ENCODE data around the gene RPL27A.

The RPL27A gene

DNA sequence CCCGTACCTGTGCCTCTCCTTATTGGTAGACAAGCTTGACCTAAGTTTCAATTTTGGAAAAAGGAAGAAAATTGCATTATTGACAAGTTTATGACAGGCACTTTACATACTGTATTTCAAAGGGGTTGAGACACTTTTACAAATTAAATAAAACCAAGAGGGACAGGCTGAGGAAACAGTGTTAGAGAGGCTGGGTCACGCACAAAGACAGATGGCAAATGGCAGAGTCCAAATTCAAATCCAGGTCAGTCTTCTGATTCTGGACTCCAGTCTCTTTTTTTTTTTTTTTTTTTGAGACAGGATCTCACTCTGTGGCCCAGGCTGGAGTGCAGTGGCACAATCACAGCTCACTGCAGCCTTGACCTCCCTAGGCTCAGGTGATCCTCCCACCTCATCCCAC, 10.2 kb upstream of the RPL27A start:
- in situ Hi-C loops (cut with HindIII; ENCODE audit: low sequenced_read_pairs): no loop called here

DNA sequence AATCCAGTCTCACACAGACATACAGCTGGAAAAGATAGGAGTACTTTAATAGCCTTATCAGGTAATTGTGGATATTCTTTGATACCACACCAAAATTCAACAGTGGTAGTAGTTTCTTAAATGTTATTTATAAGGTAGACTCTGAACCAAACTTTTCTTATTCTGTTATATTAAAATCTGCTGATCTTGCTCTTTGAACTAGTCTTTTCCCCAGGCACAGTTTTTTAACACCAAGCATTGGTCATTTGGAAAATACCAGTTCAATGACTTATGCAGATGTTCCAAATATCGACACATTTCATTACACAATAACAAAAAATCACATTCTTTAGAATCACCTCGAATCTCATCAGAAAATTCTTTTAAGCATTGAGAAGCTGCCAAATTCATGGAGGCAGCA, 7.7 kb upstream of the RPL27A start:
- in situ Hi-C loops (cut with HindIII; ENCODE audit: low sequenced_read_pairs): no loop called here

DNA sequence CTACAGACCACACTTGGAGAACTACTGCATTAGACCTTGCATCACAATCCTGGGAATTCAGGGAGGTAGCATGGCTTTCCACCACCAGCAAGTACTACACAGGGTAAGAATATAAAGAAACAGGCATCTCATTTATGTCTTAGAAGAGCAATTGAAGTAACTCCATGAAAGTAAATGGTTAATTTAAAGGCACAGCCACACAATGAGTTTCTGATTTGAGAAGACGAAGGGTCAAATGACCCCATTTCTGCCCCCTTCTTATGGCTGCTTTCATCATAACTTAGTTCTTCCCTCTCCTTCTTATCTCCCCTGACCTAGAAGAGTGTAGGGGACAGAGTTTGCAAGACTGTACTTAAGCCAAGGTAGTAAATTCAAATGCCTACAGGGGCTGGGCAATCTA, 6.1 kb upstream of the RPL27A start:
- in situ Hi-C loops (cut with HindIII; ENCODE audit: low sequenced_read_pairs): no loop called here

DNA sequence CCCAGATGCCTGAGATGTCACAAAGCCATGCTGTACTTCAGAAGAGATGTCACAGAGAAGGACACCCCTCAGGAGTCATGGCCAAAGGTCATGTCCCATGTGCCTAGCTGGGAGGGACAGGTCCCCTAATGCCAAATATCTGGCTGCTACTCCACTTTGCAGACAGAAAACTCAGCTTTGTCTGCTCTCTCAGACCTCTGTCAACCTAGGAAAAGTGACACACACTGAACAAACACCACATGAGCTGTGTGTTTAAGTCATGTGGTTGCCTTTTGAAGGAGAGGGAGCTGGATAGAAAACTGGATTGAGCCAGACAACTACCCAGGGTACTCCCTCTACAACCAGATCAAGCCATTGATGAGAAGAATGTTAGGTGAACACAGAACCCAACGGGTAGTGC, 3.6 kb upstream of the RPL27A start:
- in situ Hi-C loops (cut with HindIII; ENCODE audit: low sequenced_read_pairs): no loop called here

DNA sequence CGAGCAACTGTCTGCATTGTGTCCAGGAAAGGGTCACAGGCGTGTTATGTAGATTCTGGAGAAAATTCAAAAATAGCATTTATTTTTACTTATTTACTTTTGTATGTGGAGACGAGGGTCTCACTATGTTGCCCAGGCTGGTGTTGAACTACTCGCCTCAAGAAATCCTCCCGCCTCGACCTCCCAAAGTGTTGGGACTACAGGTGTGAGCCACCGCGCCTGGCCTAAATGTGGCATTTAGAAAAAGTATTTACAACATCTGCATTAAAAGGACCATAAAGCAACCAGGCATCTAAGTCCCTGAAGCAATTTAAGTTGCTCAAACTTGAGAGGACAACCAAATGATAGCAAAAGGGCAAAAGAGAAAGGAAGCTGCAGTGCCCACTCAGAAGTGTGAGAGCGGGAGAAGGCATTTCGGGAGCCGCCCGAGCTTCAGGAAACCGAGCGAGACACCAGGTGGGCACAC, 722 bp upstream of the RPL27A start:
- in situ Hi-C loops (cut with HindIII; ENCODE audit: low sequenced_read_pairs): no loop called here

DNA sequence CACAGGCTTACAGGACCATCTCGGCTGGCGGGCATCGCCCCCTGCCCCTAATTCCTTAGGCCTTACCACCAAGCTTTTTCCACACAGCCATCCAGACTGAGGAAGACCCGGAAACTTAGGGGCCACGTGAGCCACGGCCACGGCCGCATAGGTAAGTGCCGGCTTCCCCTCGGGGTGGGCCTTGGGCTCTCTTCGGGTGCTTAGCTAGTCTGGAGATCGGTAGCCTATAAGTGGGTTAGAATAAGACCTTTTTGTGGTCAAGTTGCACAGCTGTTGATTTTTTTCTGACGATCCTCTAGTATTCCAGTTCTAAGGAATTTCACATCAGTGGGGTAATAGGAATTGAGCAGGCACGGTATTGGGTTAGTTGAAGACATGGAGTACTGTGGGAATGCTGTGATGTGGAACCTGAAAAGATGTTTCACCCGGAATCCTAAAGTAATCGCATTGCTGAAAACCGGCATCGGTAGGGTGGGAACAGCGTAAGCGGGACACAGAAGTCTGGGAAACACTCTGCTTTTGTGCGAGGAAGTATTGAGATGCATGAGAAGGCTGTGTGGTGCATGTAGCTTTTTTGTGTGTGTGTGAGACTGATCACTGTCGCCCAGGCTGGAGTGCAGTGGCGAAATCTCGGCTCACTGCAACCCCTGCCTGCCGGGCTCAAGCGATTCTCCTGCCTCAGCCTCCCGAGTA, 669 bp downstream of the RPL27A start:
- in situ Hi-C loops (cut with HindIII; ENCODE audit: low sequenced_read_pairs): no loop called here

DNA sequence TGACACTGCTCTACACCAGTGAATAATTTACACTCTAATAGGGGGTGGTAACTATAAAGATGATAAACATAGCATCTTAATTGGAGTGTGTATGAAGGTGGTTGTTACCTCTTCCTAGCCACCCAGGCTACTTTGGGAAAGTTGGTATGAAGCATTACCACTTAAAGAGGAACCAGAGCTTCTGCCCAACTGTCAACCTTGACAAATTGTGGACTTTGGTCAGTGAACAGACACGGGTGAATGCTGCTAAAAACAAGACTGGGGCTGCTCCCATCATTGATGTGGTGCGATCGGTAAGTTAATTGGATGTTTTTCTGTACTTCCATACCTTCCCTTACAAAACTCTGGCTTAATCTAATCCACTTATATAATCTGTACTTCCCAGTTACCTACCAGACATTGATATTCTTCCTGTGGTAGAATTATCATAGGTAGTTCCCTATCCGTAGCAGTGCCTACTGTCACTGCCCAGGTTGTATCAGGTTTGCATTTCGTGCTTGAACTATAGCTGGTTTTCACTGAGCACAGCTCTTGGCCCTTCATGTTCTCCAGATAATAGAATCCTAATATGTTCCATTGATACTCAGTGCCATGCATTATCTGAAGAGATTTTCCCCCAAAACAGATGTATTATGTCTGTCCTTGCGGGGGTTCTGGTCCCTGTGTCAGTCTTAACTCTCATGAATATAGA, 2.2 kb downstream of the RPL27A start:
- in situ Hi-C loops (cut with HindIII; ENCODE audit: low sequenced_read_pairs): no loop called here

DNA sequence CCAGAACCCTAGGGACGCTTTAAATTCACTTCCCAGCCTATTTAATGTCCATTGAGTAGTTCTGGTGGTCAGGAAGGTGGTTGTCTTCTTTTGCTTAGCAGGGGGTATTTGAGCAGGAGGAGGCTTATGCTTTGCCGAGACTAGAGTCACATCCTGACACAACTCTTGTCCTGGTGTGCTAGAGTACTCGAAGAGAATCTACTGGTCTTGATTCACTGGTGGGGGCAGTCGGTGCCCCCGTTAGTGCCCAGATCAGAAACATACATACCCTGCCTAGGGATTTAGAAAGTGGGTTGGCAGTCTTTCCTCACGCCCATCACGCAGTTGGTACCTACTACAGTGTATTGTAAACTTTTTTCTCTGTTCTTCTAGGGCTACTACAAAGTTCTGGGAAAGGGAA, 2.7 kb downstream of the RPL27A start:
- in situ Hi-C loops (cut with HindIII; ENCODE audit: low sequenced_read_pairs): no loop called here

DNA sequence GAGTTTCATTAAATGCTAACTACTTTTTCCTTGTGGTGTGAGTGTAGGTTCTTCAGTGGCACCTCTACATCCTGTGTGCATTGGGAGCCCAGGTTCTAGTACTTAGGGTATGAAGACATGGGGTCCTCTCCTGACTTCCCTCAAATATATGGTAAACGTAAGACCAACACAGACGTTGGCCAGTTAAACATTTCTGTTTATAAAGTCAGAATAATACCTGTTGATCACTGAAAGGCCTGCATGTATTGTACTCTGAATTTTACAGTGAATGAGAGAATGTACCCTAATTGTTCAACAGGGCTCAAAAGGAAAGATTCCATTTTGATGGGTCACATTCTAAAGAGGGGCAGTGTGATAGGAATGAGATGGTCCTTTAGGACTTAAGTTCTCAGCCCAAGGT, 3.2 kb downstream of the RPL27A start:
- in situ Hi-C loops (cut with HindIII; ENCODE audit: low sequenced_read_pairs): no loop called here

DNA sequence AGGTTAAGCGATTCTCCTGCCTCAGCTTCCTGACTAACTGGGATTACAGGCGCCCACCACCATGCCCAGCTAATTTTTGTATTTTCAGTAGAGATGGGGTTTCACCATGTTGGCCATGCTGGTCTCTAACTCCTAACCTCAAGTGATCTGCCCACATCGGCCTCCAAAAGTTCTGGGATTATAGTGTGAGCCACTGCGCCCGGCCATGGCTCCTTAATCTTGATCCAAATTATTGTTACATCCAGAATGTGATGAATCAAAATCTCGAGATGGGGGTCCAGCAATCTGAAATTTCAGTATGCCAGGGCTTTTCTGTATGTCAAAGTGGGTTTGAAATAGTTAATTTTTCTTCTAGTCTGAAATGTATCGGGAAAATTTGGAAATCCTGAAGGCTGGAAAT, 3.7 kb downstream of the RPL27A start:
- in situ Hi-C loops (cut with HindIII; ENCODE audit: low sequenced_read_pairs): no loop called here

DNA sequence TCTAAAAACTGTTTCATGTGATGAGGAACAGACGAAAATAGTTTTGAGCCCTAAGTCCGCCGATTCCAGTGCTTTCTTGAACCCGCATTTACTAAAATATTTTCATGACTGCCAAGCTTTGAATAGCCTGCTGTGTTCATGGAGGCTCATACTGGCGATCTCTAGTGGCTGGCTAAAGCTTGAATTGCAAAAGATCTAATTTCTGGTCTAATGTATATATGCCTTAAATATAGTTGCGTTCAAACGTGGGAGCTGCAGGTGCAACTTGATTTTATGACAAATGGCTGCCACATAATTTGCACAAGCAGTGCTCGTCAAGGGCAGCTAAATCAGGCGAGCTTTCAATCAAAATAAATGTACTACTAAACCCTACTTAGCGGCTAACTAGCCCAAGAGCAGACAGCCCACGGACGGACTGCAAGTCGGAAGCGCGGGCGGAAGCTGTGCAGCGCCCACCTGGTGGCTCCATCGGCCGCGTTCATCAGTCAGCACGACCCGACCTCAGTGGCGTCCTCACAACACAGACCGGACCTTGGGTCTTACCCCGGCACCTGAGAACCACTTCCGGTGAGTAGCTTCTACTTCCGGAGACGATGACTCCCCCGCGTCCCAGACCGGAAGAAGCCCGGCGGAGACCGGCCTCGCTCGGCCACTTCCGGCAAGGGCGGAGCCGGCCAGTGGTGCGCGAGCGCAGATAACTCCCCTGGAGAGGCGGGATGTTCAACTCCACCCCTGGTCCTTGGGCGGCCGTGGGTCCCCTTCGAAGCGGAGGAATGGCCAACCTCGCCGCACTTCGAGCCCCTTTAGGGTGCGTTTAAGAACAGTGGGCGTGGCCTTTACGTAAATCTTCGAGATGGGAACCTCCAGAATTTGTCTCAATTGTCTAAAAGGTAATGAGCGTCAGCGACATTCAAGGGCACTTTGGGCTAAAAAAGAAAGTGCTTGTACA, 6.1 kb downstream of the RPL27A start:
- in situ Hi-C loops (cut with HindIII; ENCODE audit: low sequenced_read_pairs): no loop called here

DNA sequence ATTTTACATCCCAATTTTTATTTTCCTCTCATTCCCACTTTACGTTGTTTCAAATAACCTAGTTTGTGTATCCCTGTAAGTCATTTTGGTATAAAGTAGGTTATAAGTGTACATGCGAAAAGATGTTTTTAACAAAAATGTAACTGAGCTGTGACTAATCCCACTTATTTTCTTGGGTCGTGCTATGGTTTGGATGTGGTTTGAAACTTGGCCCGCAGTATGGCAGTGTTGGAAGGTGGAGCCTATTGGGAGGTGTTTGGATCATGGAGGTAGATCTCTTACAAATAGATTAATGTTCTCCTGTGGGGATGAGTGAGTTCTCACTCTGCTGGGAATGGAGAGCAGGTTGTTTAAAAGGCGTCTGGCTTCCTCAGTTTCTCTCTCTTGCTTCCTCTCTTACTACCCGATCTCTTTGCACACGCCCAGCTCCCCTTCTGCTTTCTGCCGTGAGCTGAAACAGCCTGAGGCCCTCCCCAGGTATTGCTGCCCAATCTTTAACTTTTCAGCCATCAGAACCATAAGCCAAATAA, 7.2 kb downstream of the RPL27A start:
- in situ Hi-C loops (cut with HindIII; ENCODE audit: low sequenced_read_pairs): no loop called here

DNA sequence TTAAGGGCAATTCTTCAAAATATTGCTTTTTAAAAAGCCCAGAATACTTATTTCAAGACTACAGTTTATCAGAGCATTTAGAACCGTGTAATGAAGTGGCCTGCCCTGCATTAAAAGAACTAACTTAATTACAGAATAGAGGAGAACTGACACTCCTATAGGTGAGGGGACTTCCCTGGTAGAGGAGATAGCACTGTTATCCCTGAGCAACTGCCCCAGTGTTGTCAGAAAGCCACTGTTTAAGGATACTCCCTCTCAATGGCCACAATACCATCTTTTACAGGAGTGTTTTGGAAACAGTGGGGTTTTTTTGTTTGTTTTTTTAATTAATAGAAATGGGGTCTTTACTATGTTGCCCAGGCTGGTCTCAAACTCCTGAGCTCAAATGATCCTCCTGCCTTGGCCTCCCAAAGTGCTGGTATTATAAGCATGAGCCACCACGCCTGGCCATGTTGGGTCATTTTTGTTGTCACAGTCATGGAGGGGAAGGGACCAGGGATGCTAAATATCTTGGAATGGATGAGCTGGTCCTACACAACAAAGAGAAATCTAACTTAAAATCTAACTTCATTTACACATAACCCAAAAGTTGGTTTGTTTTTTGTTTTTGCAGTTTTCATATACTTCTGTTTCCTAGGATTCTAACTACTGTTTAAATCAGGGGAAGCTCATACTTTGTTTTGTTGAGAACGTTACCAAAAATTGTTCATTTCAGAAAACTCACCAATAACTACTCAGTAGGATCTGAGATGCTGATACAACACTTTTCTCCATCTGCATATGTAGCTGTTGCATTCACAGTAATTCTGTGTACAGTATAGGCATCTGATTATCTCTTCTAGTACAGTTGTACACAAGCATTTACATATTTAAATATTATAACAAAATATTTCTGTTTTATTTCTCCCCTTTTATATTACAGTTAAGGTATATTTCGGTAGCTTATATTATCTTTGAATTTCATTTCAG, 8.1 kb downstream of the RPL27A start:
- in situ Hi-C loops (cut with HindIII; ENCODE audit: low sequenced_read_pairs): no loop called here

DNA sequence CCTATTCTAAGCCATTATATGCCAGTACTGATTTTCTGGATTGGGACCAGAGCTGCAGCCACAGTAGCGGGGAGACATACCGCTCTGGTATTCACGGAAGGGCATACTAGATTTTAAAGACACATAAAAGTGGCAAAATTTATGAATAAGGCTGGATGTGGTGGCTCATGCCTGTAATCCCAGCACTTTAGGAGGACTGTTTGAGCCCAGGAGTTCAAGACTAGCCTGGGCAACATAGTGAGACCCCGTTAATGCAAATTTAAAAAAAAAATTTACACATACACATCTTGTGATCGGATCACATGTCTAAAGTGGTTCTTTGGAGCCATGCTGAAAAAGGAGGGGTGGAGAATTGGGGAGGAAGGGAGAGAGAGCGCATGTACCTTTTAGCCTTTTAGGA, 9.0 kb downstream of the RPL27A start:
- in situ Hi-C loops (cut with HindIII; ENCODE audit: low sequenced_read_pairs): no loop called here

DNA sequence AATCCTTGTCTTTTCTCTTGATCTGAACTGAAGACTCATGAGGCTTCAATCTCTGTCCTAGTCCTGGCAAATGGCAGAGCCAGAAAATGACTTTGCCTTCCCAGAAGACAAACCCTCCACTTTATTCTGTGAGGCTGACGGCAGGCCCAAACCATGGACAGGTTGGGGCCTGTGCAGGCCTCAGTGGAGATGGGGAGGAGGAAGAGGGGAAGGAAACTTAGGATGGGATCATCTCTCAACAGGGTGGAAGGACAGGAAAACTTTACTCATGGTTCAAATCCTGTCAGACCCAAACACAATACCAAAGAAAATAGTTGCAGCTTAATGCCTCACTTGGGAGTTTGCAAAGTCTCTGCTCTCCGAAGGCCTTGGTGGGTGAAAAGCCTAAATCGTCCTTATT, 9.8 kb downstream of the RPL27A start:
- in situ Hi-C loops (cut with HindIII; ENCODE audit: low sequenced_read_pairs): no loop called here

DNA sequence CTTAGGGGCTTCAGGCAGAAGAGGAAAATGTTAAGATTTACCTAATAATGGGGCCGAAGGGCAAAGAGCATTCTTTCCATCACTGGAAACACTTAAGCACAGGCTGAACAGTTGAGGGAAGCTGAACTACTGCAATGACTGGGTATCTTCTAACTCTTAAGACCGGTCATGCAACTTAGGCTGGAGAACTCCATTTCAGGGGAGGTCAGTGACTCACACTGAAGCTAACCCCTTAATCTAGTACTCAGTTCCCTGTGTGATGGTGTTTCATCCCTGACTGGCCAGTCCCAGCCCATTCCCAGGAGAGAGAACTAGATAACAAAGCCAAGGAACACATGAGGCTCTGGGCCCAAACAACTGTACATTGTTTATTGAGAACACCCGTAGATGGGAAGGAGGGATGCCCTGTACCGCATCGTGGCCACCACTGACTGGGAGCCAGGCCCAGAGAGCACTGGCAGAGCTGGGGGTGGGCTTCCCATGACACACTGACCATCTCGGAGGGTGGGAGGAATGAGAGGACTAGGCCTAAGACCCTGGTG, 10.5 kb downstream of the RPL27A start:
- in situ Hi-C loops (cut with HindIII; ENCODE audit: low sequenced_read_pairs): no loop called here

DNA sequence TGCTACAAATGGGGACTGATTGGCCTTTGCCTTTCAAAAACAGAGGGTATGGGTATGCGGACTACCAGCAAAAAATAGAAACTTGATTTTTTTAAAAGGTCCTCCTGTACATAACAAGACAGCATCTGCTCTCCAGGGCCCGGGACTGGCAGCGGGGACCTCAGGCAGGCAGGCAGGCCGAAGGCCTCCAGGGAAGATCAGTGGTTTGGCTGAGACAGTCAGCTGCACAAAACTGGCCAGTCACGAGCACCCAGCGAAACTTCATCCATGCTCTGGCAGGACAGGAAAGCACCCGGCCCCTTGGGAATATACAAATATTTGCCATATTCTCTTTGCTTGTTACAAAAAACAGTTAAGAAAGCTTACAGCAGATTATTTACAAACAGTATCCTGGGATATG, 11.0 kb downstream of the RPL27A start:
- in situ Hi-C loops (cut with HindIII; ENCODE audit: low sequenced_read_pairs): no loop called here

DNA sequence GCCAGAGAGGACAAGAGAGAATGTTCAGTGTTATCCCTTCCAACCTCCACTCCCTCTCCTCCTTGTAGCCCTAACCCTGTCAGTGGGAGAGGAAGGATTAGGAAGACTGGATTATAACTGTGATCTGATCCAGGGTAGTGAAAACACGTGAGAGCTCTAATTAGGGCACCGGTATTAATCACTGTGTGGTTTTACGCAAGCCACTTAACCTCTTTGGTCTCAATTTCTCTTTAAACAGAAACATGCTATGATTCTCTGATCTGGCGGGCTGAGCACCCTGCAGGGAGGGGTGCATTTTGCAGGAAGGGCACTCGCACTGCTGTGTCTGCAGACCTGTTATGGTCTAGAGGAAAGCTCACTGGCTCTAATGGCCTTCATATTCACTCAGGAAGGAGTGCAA, 11.5 kb downstream of the RPL27A start:
- in situ Hi-C loops (cut with HindIII; ENCODE audit: low sequenced_read_pairs): no loop called here

DNA sequence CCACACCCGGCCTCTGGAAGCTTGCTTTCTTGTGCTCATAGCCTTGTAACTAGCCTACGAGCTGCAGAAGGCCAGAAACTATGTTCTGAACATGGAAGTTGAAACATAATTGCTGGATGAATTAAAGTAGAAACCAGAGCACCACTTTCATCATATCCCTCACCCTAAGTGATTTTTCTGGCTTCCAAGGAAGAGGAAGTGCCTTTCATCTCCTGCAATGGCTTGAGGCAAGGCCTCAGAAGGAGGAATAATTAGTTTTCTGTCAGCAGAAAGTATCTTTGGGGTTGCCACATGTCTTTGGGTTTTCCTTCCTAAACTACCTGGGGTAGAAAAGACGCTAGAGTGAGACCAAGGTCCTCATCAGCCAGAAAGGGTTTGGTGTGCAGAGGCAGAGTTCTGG, 14.5 kb downstream of the RPL27A start:
- in situ Hi-C loops (cut with HindIII; ENCODE audit: low sequenced_read_pairs): no loop called here

DNA sequence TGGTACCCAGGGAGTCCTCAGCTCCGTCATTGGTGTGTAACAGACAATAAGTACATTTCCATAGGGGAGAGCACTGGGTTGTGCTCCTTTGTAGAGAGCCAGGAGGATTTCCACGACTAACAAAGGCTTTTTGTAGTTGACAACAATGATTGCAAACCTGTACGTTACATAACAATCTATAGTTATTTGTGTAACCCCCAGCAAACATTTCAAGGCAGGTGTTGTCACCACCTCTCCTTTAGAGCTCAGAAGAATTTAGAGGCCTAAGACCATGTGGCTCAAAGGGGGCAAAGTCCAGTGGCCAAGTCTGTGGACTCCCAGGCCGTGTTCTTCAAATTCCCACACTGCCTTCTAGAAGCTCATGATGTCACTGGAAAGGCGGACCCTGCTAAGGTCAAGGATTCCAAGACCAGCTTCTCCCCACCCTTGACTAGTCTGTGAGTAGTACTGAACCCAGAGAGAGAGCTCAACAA, 15.8 kb downstream of the RPL27A start:
- in situ Hi-C loops (cut with HindIII; ENCODE audit: low sequenced_read_pairs): no loop called here

Measured in endothelial cell of hepatic sinusoid (primary cell).